HUES48 (cell line): Measurements from ENCODE around the gene TIGAR.

Experiments used
- H3K27ac ChIP-seq: one replicate; pipeline ENCODE4 v1.7.0; 2013; ENCODE audit warnings: low read depth, low read length, inconsistent platforms
- H3K27me3 ChIP-seq: 2 replicates; pipeline ENCODE4 v1.6.1; 2013; ENCODE audit warnings: mild to moderate bottlenecking, low read length; ENCODE audit not compliant: control insufficient read depth, insufficient read depth
- H3K36me3 ChIP-seq: 2 replicates; pipeline ENCODE4 v1.6.1; 2013; ENCODE audit warnings: low read length; ENCODE audit not compliant: control insufficient read depth, insufficient read depth
- H3K4me1 ChIP-seq: 2 replicates; pipeline ENCODE4 v1.6.1; 2013; ENCODE audit warnings: mild to moderate bottlenecking, low read length; ENCODE audit not compliant: control insufficient read depth, insufficient read depth
- H3K4me3 ChIP-seq: 2 replicates; pipeline ENCODE4 v1.5.1; 2013; ENCODE audit warnings: mild to moderate bottlenecking, low read depth, low read length
- H3K9ac ChIP-seq: 2 replicates; pipeline ENCODE4 v1.6.1; 2013; ENCODE audit warnings: mild to moderate bottlenecking, low read depth, low read length, moderate library complexity
- H3K9me3 ChIP-seq: 2 replicates; pipeline ENCODE4 v1.6.1; 2013; ENCODE audit warnings: low read length; ENCODE audit not compliant: control insufficient read depth, insufficient read depth

TIGAR gene

DNA sequence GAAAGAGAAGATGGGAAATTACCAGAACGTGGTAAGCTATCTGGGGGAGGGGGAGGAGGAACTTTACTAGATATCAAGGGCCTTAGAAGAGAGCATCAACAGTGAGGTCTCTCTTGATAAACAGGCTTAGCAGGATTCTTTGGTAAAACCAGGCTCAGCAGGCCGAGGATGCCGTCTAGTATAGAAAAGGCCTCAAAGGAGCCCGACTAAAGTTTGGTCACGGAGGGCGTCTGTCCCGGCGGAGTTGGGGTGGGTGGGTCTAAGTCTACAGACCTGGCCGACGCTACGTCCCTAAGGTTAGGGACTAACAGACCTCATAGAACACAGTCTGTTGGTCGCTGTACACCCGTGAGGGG, 538 bp upstream of the TIGAR start:
- H3K4me3 ChIP-seq: peak overlapping the region; percentile 81
- H3K4me1 ChIP-seq: peaks cover 6% of the 10 kb centered on the region; the same call in 1 of the 2 replicates
- H3K27me3 ChIP-seq: peaks cover 3% of the 10 kb centered on the region; the same call in 1 of the 2 replicates
- no peaks in the 10 kb centered on the region for H3K9me3 ChIP-seq
- H3K27ac ChIP-seq: peak overlapping the region; percentile 87
- peaks cover 8% of the 10 kb centered on the region; the same call in 1 of the 2 replicates for H3K36me3 ChIP-seq
- peak overlapping the region; percentile 78 for H3K9ac ChIP-seq

DNA sequence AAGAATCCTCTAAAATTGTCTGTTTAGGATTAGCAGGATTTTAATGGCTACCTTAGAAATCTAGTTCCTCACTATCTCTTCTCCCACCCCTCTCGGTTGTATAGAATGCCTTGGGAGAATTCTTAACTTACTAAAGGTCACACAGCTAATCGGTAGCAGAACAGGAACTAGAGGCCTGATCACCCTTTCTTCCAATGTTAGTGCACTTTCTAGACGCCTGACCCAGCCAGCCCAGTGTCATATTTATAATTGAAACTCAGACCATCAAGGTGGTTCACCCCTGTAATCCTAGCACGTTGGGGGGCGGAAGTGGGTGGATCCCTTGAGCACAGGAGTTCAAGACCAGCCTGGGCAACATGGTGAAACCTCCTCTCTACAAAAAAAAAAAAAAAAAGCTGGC, 1.7 kb downstream of the TIGAR start:
- Histone ChIP-seq H3K9ac (no peak overlapping the region), H3K36me3 (peaks cover 14% of the 10 kb centered on the region; the same call in 1 of the 2 replicates), H3K4me1 (peaks cover 6% of the 10 kb centered on the region; the same call in 1 of the 2 replicates), H3K9me3 (no peaks in the 10 kb centered on the region), H3K27ac (no peak overlapping the region), H3K27me3 (peaks cover 3% of the 10 kb centered on the region; the same call in 1 of the 2 replicates), H3K4me3 (peak overlapping the region; percentile 81; the same call in 1 of the 2 replicates)

DNA sequence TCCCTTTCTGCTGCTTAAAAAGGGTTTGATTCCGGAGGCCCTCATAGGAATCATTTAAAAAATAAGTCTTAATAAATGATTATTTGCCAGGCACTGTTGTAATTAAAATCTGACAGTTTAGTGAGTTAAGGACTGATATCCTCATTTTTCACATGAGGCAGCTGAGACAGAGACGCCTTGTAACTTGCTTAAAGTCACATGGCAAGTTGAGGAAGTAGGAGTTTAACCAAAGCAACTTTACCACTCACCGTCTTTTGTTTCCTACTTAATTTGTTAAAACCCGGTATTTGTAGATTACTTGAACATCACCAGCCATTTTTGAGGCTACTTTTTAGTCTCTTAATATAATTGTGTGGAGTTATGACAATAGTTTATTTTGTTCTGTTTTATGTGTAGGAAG, 2.4 kb downstream of the TIGAR start:
- Histone ChIP-seq H3K4me1 (peaks cover 6% of the 10 kb centered on the region; the same call in 1 of the 2 replicates), H3K9me3 (no peaks in the 10 kb centered on the region), H3K36me3 (peaks cover 14% of the 10 kb centered on the region; the same call in 1 of the 2 replicates), H3K27me3 (peaks cover 3% of the 10 kb centered on the region; the same call in 1 of the 2 replicates), H3K9ac (no peak overlapping the region), H3K27ac (no peak overlapping the region), H3K4me3 (no peak overlapping the region)

DNA sequence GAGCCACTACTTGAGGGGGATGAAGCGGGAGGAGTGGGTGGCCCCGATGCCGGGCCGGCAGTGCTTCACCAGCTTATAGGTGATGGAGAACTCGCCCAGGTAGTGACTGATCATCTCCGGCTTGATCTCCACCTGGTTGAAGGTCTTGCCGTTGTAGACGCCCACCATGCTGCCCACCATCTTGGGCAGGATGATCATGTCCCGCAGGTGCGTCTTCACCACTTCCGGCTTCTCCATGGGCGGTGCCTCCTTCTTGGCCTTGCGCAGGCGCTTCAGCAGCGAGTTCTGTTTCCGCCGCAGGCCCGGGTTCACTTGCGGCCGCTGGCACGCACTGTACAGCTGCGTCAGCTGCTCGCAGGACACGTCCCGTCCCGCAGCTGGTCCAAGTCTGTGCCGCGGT, 3.4 kb downstream of the TIGAR start:
- Histone ChIP-seq H3K4me1 (peaks cover 6% of the 10 kb centered on the region; the same call in 1 of the 2 replicates), H3K36me3 (peaks cover 14% of the 10 kb centered on the region; the same call in 1 of the 2 replicates), H3K9me3 (no peaks in the 10 kb centered on the region), H3K9ac (no peak overlapping the region), H3K27me3 (no peaks in the 10 kb centered on the region), H3K4me3 (no peak overlapping the region), H3K27ac (no peak overlapping the region)

DNA sequence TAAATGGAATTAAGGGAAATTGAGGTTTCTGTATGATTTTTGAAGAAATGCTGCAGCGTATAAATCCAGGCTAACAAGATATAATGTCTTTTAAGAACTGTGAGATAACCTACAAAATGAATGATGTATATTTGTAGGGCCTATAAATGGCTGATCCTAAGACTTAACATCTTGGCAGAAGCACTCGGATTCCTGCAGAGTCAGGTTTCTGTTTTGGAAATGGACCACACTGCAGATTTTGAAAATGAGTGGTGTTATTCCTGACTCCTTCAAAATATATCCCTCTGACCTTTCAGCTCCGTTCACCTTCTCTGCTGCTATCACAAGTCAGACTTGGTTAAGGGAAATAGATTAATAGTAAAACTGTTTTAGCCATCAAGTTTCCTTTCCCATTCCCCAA, 5.0 kb downstream of the TIGAR start:
- Histone ChIP-seq H3K27me3 (no peaks in the 10 kb centered on the region), H3K9ac (no peak overlapping the region), H3K36me3 (peaks cover 16% of the 10 kb centered on the region), H3K27ac (no peak overlapping the region), H3K4me3 (no peak overlapping the region), H3K4me1 (peaks cover 6% of the 10 kb centered on the region; the same call in 1 of the 2 replicates), H3K9me3 (no peaks in the 10 kb centered on the region)

DNA sequence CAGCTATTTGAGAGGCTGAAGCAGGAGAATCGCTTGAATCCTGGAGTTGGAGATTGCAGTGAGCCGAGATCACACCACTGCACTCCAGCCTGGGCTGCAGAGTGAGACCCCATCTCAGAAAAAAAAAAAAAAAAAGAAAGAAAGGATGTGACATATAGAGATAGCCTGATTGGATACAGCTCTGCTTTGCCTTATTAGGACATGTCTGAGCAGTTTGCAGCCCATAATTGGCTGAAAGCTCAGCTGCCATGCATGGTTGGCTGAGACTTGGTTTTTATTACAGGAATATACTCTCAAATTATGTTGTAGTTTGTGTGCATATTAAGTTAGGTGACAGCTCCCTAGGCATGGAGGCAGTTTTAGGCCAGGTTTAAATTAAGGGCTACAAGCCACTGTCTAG, 6.3 kb downstream of the TIGAR start:
- Histone ChIP-seq H3K9ac (no peak overlapping the region), H3K27me3 (no peaks in the 10 kb centered on the region), H3K27ac (no peak overlapping the region), H3K4me1 (peaks cover 3% of the 10 kb centered on the region; the same call in 1 of the 2 replicates), H3K36me3 (peaks cover 27% of the 10 kb centered on the region), H3K4me3 (no peak overlapping the region), H3K9me3 (no peaks in the 10 kb centered on the region)

DNA sequence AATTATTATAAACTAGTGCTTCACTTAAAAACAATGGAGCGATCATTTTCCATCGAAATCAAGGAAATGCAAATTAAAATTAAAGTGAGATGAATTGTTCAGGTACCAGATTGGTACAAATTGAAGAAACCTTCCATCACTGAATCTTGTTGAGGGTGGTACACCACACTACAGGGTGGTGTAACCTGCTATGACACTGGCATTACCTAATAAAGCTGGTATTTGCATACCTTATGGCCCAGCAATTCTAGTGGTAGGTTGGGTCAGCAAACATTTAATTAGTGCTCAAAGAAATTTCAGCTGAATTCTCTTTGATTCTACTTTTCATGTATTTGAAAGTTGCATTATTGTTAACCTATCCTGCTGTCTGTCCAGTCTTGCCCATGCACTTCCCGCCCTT, 9.2 kb downstream of the TIGAR start:
- Histone ChIP-seq H3K4me3 (no peak overlapping the region), H3K4me1 (no peaks in the 10 kb centered on the region), H3K36me3 (peaks cover 30% of the 10 kb centered on the region), H3K9ac (no peak overlapping the region), H3K27me3 (no peaks in the 10 kb centered on the region), H3K27ac (no peak overlapping the region), H3K9me3 (no peaks in the 10 kb centered on the region)

DNA sequence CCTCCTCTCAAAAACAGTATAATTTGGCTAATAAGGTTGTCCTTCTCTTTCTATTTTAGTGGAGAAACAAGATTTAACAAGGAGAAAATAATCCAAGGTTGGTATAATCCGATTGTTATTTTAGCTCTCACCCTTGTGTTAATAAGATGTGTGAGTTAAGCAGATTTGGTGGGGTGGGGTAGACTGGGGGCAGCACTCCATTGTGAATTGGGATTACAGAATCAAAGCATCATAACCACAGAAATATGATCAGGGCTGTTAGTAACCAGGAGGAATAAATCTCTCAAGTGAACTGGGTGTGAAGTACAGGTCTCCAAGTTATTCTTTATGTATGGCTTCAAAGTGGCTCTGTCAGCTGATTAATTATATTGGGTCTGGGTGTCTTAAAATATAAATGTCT, 10.2 kb downstream of the TIGAR start:
- H3K4me3 ChIP-seq: no peak overlapping the region
- H3K9ac ChIP-seq: no peak overlapping the region
- H3K9me3 ChIP-seq: no peaks in the 10 kb centered on the region
- H3K4me1 ChIP-seq: no peaks in the 10 kb centered on the region
- H3K27me3 ChIP-seq: no peaks in the 10 kb centered on the region
- no peak overlapping the region for H3K27ac ChIP-seq
- H3K36me3 ChIP-seq: peaks cover 33% of the 10 kb centered on the region

DNA sequence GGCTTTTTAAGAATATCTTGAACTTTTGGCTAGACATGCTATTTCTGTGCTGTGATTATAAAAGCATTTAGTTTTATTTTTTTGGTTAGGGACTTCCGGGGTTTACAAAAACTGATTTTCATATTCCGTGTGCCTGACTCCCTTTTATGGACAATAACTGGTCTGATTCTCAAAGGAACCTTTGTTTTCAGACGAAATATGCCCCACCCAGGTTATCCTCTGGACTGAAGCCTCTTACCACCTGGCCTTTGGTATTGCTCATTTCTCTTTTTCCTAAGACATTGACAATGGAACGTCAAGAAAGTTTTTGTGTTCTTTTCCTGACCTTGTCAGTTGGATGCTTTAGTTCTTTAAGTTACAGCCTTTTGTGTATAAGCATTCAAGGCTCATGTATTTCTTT, 10.8 kb downstream of the TIGAR start:
- Histone ChIP-seq H3K4me1 (no peaks in the 10 kb centered on the region), H3K27me3 (no peaks in the 10 kb centered on the region), H3K4me3 (no peak overlapping the region), H3K36me3 (peaks cover 39% of the 10 kb centered on the region), H3K9ac (no peak overlapping the region), H3K27ac (no peak overlapping the region), H3K9me3 (no peaks in the 10 kb centered on the region)

DNA sequence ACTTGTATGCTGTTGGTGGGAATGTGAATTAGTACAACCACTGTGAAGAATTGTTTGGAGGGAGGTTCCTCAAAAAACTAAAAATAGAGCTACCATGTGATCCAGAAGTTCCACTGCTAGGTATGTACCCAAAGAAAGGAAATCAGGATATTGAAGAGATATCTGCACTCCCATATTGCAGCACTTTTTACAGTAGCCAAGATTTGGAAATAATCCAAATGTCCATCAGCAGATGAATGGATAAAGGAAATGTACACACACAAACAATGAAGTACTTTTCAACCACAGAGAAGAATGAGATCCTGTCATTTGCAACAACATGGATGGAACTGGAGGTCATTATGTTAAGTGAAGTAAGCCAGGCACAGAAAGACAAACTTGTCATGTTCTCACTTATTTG, 25.9 kb downstream of the TIGAR start:
- peaks cover 35% of the 10 kb centered on the region for H3K36me3 ChIP-seq
- H3K4me3 ChIP-seq: no peak overlapping the region
- no peaks in the 10 kb centered on the region for H3K9me3 ChIP-seq
- no peaks in the 10 kb centered on the region for H3K27me3 ChIP-seq
- no peaks in the 10 kb centered on the region for H3K4me1 ChIP-seq
- no peak overlapping the region for H3K9ac ChIP-seq
- no peak overlapping the region for H3K27ac ChIP-seq

DNA sequence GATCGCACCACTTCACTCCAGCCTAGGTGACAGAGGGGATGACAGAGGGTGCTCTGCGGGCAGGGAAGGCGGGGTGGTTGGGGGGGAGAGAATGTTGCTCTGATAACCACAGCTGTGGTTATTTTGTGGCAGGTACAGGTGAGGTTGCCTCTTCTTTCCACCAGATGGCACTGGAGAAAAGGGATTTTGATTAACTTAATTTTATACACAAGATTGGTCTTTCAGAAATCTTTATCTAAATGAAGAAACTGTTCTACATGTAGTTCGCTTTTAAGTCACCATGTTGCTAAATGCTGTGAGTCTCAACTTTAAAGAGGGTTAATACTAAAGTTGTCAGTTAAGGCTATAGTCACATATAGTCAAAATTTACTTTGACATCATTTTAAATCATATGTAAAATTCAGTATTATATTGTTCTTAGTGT, 32.8 kb downstream of the TIGAR start:
- H3K27me3 ChIP-seq: no peaks in the 10 kb centered on the region
- no peak overlapping the region for H3K9ac ChIP-seq
- H3K4me3 ChIP-seq: no peak overlapping the region
- no peaks in the 10 kb centered on the region for H3K4me1 ChIP-seq
- no peak overlapping the region for H3K27ac ChIP-seq
- H3K9me3 ChIP-seq: no peaks in the 10 kb centered on the region
- peaks cover 47% of the 10 kb centered on the region for H3K36me3 ChIP-seq
